GM21528 (cell line): ENCODE measurements around the gene CD40.

ENCODE experiments used
- ATAC-seq: cut with Tn5 transposase; IDR thresholded peaks from one replicate; pipeline ENCODE4 v1.9.1; 2021; ENCODE audit warnings: mild to moderate bottlenecking, moderate library complexity; ENCODE audit not compliant: unreplicated experiment, low FRiP score

The CD40 gene

DNA sequence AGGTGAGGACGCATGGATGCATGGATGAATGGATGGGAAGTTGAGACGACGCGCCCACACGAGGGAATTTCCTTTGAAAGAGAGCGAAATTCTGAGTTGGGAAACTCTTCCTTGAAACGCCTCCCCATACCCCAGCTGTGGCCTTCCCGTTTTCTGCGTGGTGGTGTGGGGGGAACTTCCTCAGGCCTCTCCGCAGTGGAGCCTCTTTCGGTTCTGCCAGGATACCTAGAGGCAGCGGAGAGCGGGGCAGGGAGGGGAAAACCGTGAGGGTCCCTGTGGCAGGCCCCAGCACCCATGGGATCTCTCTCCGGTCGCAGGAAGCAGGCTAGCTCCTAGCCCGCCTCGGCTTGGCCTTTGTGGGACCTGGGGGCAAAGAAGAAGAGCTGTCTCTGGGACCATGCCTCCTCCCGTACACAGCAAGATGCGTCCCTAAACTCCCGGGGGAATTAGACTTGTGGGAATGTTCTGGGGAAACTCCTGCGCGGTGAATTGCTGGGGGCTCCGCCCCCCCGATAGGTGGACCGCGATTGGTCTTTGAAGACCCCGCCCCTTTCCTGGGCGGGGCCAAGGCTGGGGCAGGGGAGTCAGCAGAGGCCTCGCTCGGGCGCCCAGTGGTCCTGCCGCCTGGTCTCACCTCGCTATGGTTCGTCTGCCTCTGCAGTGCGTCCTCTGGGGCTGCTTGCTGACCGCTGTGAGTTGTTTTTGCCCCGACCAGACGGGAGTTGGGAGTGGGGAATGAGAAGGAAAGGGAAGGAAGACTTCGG lies at the start of gene CD40:
CD40 (plus strand) TSS at position 611 of the 764 bp plus-strand sequence; CDS start at position 641, 30 bp downstream.
- ATAC-seq: peak; percentile 69

DNA sequence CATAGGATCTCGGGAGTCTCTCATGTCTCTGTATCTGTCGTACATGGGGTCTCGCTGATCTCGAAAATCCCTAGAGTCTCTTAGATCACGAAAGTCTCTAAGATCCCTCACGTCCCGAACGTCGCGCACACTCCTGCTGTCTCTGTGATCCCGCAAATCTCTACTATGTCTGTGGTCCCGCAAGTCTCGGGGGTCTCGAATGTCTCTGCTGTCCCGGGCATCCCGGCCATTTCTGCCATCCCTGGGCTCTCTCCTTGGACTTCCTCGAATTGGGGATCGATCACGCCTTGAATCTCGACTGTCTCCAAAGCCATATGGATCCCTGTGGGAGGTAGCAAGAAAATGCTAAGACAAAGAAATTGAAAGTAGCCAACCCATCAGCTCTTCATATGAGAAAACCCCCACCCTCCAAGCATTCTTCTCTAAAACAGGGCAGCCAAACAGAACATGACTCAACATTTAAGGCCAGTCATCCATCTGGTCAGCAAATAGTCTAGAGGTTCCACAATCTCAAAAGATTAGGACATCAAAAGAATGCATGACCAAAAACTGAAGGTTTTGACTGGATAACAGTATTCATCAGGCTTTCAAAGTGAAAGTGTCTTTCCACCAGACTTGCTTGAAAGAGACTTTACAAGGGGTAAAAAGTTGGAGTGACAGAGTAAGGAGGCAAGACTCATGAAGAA lies 47.8 kb upstream of the CD40 start:
- ATAC-seq: no peak

DNA sequence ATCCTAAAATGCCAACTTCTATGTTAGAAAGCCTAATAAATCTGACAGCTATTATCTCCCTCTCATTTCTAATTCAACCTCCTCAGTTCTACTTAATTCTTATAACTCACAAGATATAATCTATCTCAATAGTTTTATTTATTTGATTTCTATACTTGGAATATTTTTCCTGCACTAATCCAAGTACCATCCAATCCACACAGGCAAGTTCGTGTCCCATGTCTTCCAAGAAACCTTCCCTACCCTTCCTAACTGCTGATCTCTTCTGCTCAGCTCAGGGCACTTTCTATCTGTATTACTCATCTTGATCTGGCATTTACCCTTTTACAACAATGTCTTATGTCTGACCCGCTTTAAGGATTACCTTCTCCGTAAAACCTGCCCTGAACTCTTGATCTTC lies 46.5 kb upstream of the CD40 start:
- ATAC-seq: no peak

DNA sequence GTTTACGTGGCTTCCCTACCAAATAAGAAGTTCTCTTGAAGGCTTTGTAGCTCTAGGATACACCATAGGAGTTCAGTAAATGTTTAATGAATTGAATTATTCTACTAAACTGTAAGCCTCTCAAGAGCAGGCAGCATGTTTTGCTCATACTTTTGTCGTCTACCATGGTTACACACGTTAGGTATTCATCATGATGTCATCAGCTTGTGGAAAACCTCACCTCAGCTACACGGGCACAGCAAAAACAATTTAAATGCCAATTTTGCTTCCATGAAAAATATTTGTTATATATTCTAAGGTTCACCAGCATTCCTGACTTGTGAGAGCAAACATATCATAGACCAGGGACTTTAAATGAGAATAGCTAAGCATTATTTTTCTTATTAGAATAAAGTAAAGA lies 45.1 kb upstream of the CD40 start:
- no peak for ATAC-seq

DNA sequence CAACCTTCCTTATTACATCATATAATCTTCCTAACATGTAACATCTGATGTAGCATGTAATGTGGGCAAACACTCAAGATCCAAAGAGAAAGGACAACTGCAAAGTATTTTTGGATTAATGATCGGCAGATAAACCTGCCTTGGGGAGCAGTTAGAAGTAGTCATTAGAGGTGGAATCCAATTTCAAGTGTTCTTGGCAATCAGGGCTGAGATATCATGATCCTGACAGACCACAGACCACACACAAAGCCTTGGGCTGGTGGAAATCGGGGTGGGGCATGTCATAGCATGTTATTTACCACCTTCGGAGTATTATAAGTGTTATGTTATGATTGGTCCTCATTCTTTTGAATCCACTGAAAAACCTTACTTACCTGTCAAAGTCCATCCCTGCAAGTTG lies 44.7 kb upstream of the CD40 start:
- no peak for ATAC-seq

DNA sequence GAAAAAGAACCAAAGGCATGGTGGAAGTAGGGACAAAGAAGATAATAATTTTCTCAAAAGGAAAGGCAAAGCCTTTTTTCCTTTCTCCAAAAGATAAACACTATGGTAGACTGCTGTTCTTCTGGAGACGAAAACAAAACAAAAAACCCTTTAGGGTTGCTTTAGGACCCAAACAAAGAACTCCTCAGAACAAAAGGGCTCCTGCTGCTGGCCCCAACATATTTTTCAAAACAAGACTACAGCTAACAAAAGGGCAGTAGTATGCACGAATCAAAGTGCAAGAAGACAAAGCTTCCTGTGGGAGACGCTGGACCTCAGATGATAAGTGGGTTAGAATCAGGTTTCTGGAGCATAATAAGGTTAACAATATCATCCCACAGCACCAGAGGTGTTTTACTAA lies 44.1 kb upstream of the CD40 start:
- ATAC-seq: no peak

DNA sequence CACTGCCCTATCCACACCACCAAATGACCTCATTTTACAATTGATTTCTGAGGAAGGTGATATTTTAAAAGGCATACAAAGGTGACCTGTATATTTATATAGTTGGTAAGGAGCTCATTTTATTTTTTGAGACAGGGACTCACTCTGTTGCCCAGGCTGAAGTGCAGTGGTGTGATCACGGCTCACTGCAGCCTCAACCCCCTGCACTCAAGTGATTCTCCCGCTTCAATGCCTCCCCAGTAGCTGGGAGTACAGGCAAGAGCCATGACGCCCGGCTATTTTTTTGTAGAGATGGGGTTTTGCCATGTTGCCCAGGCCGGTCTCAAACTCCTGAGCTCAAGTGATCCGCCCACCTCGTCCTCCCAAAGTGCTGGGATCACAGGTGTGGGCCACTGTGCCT lies 41.3 kb upstream of the CD40 start:
- ATAC-seq: no peak

DNA sequence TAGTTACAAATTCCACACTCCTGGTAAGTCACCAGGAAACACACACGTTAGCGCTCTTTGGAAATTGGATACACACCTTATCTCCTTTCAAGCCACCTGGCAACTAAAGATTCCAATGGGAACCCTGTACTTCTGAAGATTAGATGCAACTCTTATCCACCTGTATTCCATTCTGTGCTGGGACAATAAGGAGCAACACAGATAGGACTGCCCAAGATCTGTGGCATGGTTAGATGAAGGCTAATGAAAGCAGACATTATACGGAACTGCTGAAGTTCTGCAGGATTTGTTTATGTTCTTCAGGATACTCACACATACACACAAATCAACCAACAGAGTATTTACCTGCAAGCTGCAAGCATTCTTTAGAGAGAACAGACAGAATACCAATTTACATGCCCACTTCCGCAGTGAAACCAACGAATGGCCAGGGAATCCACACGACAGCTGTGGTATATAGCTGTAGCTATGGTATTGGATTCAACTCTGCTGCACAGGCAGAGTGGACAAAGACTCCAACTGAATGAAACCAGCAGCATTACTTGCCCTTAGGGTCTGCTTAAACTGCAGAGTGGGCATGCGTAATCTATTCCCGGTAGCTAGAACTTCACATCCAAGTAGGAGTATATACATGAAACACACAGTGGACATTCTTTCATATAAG lies 40.3 kb upstream of the CD40 start:
- ATAC-seq: no peak

DNA sequence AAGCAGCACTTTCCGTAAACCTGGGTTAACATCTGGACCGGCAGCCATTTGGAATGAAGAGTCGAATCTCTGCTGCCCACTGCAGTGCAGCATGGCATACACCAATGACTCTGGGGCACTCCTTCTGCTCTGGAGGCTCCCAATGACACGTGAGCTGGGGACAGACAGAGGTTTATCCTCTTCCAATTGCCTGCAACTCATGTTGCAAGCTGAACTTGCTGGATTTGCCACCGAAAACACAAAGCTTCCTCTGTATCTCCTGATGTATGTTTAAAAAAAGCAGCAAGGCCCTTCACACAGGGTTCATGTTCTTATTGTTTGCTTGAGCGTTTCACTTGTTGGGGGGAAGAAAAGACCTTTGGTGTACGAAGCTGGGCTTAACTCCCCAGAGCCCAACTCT lies 39.2 kb upstream of the CD40 start:
- no peak for ATAC-seq

DNA sequence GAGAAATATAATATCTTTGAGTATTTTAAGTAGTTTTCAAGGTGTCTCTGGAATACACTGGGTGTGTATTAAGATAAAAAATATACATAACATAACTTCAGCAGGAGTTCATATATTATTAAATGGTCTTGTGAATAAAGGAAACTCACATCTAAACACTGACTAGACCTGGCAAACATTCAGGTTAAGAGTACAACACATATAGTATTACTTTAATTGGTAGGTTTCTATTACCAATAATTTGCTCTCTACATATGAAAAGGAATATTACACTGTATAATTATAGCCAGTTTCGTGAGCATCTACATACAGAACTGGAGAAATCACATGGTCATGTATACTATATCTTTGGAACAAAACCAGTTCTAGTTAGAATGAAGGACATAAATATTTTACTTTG lies 37.0 kb upstream of the CD40 start:
- ATAC-seq: no peak

DNA sequence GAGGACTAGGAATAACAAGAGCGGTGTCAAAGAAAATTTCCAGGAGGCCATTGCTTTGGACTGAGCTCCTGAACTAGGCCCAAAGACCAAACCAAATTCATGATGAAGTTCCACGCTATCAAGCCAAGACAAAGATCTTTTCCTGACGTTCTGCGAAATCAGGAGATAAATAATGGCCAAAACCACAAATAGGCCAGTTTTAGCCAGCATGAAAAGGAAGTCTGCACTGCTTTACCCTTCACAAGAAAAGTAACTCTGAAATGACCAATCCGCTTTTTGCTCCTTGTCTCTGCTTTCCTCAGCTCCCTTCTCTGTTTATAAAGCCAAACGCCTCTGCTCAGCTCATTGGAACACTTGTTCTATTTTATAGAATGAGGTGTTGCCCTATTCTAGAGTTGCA lies 35.0 kb upstream of the CD40 start:
- ATAC-seq: no peak

DNA sequence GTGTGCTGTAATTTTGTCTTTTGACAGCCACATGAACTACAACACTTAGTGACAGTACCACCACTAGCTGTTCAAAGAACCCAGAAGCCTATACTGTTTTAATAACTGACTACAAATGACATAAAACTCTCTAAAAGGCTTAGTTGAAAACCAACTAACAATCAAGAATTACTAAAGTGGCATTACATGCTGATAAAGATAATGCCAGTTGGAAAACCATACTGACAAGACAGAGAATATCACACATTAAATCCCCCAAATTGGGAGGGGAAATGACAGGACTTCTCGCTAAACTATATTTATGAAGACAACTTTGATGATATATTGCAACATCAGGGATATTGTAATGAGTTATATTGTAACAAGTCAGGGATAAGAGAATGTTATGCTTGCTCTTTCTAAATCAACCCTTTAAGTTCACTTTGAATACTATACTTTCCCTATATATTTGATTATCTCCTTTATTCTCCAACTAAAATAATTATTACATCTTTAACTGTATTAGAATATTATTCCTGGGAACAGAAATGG lies 34.5 kb upstream of the CD40 start:
- ATAC-seq: no peak

DNA sequence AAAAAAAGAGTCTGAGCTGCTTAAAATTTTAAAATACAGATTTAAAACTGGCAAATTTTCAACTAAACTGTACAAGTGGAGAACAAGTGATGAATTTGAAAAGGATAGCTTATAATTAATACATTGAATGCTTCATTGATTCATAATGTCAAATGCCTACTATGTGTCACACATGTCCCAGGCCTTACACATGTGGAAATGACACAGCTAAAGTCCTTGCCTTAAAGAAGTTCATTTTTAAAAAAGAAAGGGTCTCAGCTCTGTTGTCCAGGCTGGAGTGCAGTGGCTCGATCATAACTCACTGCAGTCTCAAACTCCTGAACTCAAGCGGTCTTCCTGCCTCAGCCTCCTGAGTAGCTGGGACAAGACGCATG lies 33.3 kb upstream of the CD40 start:
- no peak for ATAC-seq

DNA sequence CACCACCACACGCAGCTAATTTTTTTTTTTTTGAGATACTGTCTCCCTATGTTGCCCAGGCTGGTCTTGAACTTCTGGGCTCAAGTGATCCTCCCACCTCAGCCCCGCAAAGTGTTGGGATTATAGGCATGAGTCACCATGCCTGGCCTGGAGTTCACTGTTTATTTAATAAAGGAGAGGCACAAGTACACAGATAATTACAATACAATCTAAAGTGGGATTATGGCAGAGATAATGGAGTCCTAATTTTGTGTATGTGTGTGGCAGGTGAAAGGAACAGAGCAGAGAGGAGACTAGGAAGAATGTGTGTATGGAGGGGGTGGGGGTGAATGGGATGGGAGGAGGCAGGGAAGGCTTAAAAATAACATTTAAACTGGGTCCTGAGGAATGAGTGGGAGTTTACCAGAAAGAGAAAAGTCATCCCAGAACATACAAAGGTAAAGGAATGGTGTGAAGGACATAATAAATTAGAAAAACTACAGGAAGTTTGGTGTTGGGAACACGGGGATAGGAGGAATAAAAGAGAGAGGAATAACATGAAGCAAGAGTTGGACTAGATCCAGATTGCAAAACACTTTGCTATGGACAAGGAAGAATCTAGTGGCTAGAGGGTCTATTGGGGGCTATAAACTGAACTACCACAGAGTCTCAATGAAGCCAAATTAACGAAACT lies 32.8 kb upstream of the CD40 start:
- no peak for ATAC-seq

DNA sequence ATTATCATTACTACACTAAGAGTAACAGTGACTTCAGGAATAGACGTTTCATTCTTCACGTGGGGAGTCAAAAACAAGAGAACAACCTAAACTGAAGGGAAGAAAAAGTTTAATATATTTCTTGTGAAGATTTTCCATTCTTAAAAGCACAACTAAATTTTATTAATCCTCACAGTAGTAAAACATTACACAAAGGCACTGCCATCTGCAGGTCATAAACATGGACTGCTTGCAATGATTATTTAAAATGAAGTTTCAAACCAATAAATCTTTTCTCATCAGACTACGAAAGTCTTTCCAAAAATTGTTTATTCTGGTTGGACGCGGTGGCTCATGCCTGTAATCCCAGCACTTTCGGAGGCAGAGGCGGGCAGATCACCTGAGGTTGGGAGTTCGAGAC lies 31.0 kb upstream of the CD40 start:
- no peak for ATAC-seq

DNA sequence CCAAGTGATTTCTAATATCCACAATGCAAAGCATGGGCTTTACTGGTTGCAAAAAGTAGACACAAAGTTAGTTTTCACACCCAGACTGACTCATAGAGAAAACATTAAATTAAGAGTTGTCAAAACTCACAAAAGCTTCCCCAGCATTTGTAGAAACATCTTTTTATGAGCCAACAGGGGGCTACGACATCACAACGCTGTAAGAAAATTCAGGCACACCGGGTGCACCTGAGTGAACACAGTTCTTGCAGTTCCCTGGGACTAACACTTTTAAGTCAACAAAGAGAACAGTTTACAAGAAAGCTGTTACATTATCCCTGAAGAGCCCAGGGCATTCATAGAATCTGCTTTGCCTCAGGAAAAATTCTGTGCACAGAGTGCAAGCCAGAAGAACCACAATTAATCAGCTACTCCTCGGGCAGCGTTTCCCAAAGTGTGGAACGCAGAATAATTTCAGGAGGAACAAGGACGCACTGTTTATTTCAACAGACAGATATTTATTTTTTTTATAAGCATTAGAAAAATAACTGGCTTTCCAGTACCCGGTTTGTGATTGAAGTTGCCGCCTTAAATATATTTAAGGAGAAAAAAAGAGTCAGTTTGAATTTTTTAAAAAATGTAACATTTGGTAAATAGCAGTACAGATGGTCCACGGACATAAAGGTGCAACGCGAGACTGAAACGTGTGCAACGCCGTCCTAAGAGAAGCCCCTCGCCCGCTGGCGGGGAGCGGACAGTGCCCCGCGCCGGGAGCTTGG lies 29.5 kb upstream of the CD40 start:
- no peak for ATAC-seq

DNA sequence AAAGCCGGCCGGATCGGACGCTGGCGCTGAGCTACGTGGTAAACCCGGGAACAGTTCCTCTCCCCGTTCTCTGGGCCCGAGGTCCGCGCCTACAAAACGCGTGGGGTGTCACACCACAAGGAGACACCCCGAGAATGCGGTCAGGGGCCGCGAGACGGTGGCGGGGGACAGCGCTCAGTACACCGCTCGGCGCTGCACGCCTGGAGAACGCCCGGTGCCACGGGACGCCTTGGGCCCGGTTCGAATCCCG lies 29.0 kb upstream of the CD40 start:
- peak; percentile 42 for ATAC-seq

DNA sequence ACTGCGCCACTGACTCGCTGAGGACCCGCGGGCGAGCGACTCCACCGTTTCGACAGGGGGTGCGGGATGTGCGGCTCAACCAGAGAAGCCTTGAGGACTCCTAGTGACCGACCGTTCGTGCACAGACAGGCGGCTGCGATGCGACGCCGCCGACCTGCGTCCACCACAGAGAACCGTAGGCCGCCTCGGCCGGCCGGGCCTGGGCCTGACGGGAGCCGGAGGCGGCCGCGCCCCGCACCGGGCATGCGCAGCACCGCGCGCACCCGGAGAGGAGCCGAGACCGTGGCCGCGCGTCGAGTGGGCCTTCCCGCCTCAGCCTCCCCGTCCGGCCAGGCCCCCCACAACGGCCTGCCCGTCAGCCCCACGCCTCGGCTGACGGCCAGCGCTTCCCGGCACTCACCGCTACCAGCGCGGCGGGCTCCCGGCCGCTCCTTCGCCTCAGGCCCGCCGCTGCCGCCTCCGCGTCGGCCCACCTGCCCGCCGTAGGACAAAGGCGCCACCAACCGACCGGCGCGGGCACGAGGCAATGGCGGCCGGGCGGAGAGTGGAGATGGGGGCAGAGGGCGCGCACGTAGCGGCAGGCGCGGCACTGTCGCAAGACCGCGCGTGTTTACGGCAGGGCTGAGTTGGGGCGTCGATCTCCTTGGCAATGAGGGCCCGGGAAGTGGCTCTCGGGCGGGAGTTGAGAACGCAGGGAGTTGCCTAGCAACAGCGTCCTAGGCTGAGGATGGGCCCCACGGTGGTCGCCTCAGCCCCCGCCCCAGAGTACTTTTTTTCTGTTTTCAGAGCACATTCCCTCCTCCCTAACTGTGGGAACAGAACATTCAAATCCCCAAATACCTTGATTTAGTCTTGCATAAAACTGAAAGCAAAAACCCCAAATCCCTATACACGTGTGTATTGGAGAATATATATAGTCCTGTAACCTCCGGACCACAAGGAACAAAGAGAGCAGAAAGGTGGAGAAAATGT lies 28.4 kb upstream of the CD40 start, which contains the start of gene NCOA5:
NCOA5 (minus strand) TSS at position 546 of the 972 bp plus-strand sequence. CDS start 10,538 bp downstream, outside the sequence.
- peak; percentile 85 for ATAC-seq
